Medulla oblongata (tissue), 1 donor: ENCODE results near the gene BBC3.

Source experiments
- DNase-seq: peaks from one replicate; pipeline ENCODE4 v3.0.0-alpha.2; 2015; ENCODE audit errors: extremely low spot score

Gene BBC3

GRCh38 chr19:47195434-47195833, 35.6 kb downstream of the BBC3 start:
- DNase-seq = no peak

DNA sequence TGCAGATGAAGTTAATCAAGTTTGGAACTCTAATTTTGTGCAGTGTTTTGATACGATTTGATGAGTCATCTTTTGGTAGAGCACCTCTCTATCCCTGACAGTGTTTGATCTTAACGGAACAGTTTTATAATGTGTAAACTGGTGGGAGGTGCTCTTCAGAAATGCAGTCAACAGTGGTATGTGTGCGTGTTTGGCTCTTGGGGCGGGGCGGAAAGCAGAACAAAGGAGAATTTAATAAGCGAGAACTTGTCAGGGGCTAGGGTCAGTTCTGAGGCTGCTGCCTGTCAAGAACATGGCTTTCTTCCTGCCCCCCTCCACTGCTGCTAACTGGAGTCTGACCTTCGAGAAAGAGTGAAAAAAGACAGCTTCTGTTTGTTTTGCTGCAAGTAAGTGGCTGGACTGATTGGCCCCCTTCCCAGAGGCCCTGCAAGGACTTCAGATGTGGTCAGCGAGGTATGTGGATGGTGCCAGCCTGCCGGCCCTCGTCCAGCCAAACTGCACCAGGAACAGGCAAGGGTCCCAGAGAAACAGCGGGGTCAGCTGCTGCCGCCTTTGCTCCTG, 40.8 kb downstream of the BBC3 start:
- peak; percentile 64 for DNase-seq

DNA sequence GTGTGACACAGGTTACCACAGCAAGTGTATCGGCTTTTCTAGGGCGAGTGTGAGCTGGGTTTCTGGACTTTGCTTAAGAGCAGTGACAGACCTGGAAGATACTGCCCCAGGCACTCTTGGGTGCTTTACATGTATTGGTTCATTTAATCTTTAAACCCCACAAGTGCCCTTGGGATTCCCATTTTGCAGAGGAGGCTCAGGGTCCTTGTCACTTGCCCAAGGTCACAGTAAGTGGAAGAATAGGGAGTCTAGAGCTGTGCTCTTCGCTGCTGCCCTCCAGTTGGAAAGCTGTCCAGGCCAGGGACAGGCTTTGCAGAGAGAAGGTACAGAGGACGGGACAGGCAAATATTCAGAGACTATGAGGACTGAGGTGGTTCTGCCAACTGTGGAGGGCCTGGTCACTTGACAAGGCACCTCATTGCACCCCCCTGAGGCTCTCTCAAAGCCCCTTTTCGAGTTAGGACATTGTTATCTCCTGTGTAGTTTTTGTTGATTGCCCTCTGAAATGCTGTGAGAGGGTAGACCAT, 42.4 kb downstream of the BBC3 start:
- DNase-seq = no peak

DNA sequence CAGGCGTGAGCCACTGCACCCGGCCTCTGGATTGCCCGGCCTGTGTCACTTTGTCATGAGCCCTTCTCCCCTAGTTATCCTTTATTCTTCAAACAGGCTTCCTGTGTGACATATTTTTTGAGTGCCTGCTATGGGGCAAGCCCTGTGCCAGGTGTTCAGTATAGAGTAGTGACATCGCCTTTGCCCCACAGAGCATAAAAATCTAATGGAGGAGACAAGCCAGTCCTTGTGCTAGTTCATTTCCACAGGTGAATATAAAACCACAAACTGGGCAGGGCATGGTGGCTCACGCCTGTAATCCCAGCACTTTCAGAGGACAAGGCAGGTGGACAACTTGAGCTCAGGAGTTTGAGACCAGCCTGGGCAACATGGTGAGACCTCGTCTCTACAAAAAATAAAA, 43.2 kb downstream of the BBC3 start:
- DNase-seq = no peak

- no peak for DNase-seq
These were observed 43.7 kb downstream of the BBC3 start for GRCh38 chr19:47187335-47187655.

DNA sequence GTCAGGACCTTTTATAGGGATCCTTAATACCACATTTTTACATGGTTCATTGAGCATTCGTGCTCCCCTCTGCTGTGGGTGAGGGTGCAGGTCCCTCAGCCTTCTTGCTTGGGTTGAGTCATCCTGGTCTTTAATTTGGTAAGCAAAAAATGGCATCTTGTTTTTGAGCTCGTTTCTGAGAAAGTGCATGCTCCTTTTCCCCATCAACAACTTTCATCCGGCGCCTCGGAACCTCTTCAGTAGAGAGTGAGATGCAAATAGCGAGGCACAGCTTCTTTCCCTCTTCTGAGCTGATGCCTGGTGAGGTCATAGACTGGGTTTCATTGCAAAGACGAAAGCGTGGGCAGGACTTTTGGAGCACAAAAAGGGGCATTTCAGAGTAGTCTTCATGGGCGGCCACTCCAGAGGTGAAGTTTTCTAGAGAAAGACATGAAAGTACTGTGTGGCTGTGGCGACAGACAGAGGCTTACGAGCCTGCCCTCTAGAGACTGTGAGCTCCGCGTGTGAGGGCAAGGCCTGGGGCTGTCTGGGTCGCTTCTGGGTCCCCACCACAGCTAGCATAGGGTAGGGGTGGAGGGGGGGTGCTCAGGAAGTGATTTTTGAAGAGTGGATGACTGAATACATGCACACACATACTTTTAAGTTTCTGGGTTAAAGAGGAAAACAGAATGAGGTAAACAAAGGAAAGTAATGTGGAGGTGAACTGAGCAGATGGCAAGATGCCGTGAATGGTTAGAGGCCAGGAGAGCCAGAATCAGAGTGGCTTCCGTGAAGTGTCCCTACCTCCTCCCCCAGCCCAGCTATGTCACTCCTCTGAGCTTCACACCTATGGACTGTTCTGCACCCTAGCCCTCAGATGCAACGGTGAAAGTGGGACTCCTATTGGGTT, 44.3 kb downstream of the BBC3 start:
- no peak for DNase-seq

GRCh38 chr19:47183601-47184000, 47.4 kb downstream of the BBC3 start:
- peak; percentile 59 for DNase-seq

GRCh38 chr19:47179653-47180310, 51.2 kb downstream of the BBC3 start:
- no peak for DNase-seq

GRCh38 chr19:47176627-47177090, 54.3 kb downstream of the BBC3 start:
- DNase-seq = no peak

- DNase-seq = no peak
These were observed 54.9 kb downstream of the BBC3 start for GRCh38 chr19:47176071-47176626.

DNA sequence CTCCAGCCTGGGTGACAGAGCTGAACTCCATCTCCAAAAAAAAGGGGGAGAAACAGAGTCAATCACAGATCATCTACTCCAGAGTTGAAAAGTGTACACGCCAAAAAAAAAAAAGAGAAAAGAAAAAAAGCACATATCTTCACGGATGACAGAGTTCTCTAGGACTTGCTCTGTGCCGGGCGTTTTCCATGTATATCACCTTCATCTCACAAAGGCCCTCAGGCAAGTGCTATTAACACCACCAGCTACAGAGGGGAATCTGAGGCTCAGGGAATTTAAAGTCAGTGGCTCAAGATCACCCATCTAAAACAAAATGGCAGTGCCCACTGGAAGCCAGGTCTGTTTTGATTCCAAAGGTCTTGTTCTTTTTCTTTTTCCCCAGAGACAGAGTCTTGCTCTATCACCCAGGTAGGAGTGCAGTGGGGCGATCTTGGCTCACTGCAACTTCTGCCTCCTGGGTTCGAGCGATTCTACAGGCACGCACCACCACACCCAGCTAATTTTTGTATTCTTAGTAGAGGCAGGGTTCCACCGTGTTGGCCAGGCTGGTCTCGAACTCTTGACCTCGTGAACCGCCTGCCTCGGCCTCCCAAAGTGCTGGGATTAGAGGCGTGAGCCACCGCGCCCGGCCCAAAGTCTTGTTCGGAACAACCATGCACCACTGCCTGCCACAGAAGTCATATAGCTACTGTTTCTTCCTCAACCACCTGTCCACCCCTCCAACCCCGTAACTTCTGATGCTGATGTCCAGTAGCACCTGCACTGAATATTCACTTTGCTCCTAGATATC, 58.1 kb downstream of the BBC3 start:
- no peak for DNase-seq
